Bronchial epithelial cell (primary cell): ENCODE results near the gene NFATC3. TPM values are rescaled to one million over a fixed set of nuclear protein-coding genes. Genes with fewer than 3 reads are reported as not detected.

Source experiments
- DNase-seq: peaks from one replicate; pipeline ENCODE4 v3.0.0-alpha.2; 2010; ENCODE audit warnings: low read depth
- FAIRE-seq: peaks from 2 replicates; lab custom pipeline; 2011; peaks lifted over from hg19 to GRCh38; lab: Jason Lieb, UNC
- H3K27me3 ChIP-seq: 2 replicates; pipeline ENCODE4 v1.5.1; 2011; ENCODE audit warnings: low read length; ENCODE audit not compliant: control insufficient read depth, insufficient read depth
- H3K36me3 ChIP-seq: 2 replicates; pipeline ENCODE4 v1.5.1; 2011; ENCODE audit warnings: low read length; ENCODE audit not compliant: control insufficient read depth, insufficient read depth
- H3K4me3 ChIP-seq: 2 replicates; pipeline ENCODE4 v1.5.1; 2011; ENCODE audit warnings: mild to moderate bottlenecking, low read depth, low read length, control low read depth
- total RNA-seq: library from RNA; depleted of rRNA; stranded (reverse); fragments of >200 nt; gene quantifications from 2 replicates; pipeline ENCODE4 v1.2.1, GENCODE V29; 2014
- TF ChIP-seq, protein P1 (sequence below): IDR thresholded peaks from 2 replicates; pipeline ENCODE4 v1.5.1; 2011; ENCODE audit warnings: mild to moderate bottlenecking, moderate library complexity, low read length, control low read depth, inconsistent platforms; ENCODE audit not compliant: insufficient read depth, severe bottlenecking

NFATC3 gene
- total RNA-seq, 1 donor from 2014 or later = 5.8 TPM

DNA sequence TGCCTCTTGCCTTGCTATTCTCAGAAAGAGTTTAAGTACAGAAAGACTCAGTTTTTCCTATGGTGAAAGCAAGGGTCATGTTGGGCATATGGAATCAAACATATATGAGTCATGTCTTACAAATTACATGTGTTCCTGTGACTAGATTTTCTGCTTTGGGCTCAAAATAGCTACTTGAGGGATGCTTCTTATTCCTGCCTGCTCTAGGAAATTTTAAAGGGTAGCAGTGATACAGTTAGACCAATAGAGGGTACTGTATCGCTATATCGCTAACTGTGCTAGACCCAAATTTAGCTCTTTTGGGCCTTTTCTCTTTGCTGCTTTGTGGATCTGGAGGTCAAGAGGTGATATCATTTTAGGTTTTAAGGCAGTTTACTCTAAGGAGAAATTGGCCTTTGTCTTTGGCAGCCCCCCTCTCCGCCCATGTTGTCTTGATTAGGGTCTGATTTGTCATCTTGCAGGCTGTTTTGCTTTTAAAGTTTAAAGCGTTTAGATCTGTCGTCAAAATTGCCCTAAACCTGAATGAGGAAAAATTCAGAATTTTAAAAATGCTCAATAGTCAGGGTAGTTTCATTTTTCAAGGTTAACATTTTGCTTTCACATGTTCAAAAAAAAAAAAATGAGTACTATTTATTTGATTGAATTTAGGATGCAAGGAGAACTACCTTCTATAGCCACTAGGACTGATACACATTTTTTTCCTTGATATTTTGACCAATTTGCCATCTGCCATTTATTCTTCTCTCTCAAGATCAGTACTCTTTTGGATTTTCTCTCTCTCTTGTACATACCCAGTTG lies 8.8 kb downstream of the NFATC3 start:
- DNase-seq = peak; percentile 42
- Histone ChIP-seq H3K27me3 (no peaks in the 10 kb centered on the region), H3K4me3 (no peak overlapping the region), H3K36me3 (no peaks in the 10 kb centered on the region)
- no peak for FAIRE-seq
- TF ChIP-seq, protein P1, sequence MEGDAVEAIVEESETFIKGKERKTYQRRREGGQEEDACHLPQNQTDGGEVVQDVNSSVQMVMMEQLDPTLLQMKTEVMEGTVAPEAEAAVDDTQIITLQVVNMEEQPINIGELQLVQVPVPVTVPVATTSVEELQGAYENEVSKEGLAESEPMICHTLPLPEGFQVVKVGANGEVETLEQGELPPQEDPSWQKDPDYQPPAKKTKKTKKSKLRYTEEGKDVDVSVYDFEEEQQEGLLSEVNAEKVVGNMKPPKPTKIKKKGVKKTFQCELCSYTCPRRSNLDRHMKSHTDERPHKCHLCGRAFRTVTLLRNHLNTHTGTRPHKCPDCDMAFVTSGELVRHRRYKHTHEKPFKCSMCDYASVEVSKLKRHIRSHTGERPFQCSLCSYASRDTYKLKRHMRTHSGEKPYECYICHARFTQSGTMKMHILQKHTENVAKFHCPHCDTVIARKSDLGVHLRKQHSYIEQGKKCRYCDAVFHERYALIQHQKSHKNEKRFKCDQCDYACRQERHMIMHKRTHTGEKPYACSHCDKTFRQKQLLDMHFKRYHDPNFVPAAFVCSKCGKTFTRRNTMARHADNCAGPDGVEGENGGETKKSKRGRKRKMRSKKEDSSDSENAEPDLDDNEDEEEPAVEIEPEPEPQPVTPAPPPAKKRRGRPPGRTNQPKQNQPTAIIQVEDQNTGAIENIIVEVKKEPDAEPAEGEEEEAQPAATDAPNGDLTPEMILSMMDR = peak; percentile 26

DNA sequence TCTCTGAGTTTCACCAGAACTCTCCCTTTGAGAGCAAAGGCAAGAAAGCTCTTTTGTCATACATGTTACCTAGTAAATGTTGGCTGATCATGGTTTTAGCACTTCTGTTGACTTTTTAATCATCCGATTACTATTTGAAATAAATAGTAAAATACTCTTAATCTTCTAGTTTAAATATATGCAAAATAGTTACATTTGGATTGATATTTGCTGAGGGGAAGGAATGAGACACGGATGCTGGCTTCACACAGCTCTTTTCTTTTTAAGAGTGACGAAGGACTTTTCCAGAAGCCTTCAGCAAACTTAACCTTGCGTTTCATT lies 9.4 kb downstream of the NFATC3 start:
- DNase-seq = no peak
- no peaks in the 10 kb centered on the region for H3K27me3 ChIP-seq
- no peaks in the 10 kb centered on the region for H3K36me3 ChIP-seq
- FAIRE-seq = no peak
- TF ChIP-seq, protein P1 = no peak
- H3K4me3 ChIP-seq = no peak overlapping the region

DNA sequence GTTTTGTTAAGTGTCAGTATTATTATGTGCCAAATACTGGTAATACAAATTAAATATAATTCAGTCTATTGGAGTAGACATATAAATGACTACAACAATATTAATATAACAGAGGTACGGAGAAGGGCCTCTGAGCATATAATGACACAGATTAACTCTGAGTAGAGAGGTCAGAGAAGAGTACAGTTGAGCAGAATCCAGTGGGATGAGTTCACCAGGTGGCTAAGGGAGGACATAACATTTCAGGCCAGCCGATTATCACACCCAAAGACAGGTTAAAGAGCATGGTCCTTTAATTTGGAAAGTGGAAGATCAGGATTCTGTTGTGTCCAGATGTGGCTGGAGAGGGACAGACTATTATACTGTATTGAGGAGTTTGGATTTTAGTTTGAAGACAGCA lies 11.3 kb downstream of the NFATC3 start:
- Histone ChIP-seq H3K27me3 (no peaks in the 10 kb centered on the region), H3K36me3 (no peaks in the 10 kb centered on the region), H3K4me3 (no peak overlapping the region)
- FAIRE-seq (no peak), DNase-seq (no peak)
- TF ChIP-seq, protein P1 = no peak

DNA sequence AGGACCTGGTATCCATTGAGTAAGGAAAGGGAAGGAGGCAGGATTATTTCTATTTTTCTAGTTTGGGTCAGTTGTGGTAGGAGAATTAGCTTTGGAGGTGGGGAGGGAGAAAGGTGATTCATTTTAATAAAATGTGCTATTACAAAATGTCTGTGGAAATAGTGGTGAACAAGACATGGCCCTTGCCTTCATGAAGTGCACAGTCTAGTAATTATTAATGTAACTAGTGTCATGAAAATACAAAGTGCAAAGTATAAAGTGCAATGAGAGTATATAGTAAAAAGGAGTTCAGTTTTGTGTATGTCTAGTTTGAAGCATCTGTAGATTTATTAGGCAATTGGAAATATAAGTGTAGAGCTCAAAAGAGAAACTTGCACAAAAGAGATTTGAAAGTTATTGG lies 11.9 kb downstream of the NFATC3 start:
- TF ChIP-seq, protein P1 = no peak
- FAIRE-seq = no peak
- no peak for DNase-seq
- Histone ChIP-seq H3K36me3 (no peaks in the 10 kb centered on the region), H3K4me3 (no peak overlapping the region), H3K27me3 (no peaks in the 10 kb centered on the region)

DNA sequence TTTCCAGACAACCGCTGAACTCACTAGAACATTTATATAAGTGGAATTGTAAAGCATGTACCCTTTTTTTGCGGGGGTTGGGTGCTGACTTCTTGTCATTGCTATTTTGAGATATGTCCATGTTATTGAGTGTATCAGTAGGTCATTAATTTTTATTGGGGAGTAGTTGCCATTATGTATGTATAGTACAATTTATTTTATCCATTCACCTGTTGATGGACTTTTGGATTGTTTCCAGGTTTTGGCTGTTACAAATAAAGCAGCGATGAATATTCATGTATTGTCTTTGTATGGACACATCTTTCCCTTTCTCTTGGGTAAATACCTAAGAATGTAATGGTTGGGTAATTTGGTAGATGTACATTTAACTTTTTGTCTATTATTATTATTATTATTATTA lies 12.7 kb downstream of the NFATC3 start:
- DNase-seq (no peak), FAIRE-seq (no peak)
- no peaks in the 10 kb centered on the region for H3K36me3 ChIP-seq
- H3K4me3 ChIP-seq = no peak overlapping the region
- H3K27me3 ChIP-seq = no peaks in the 10 kb centered on the region
- TF ChIP-seq, protein P1 = no peak

DNA sequence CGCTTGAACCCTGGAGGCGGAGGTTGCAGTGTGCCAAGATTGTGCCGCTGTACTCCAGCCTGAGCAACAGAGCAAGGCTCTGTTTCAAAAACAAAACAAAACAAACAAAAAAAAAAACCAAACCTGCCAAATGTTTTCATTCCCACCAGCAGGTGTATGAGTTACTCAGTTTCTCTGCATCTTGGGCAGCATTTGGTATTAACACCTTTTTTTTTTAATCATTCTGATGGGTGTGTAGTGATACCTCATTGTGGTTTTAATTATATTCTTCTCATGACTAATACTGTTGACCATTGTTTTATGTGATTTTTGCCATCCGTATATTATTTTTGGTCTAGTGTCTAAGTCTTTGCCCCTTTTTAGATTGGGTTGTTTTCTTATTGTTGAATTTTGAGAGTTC lies 15.3 kb downstream of the NFATC3 start:
- TF ChIP-seq, protein P1 = no peak
- no peak for DNase-seq
- H3K36me3 ChIP-seq = no peaks in the 10 kb centered on the region
- no peaks in the 10 kb centered on the region for H3K27me3 ChIP-seq
- H3K4me3 ChIP-seq = no peak overlapping the region
- FAIRE-seq = no peak
